Measurements from ENCODE around the gene ADAMTS14. TPM values are rescaled to one million over a fixed set of nuclear protein-coding genes. Genes with fewer than 3 reads are reported as not detected.

Gene ADAMTS14
- total RNA-seq, 1 experiment from 2014 or later, result 2.1 TPM

GRCh38 chr10:70674560-70675495, 2.5 kb downstream of the ADAMTS14 start:
- Mint-ChIP-seq H3K27ac (no peak overlapping the region), H3K4me1 (peaks cover 22% of the 10 kb centered on the region), H3K36me3 (no peaks in the 10 kb centered on the region; the same call in 1 of the 2 replicates), H3K9me3 (no peaks in the 10 kb centered on the region), H3K27me3 (ENCODE audit: low read depth) (peaks cover 29% of the 10 kb centered on the region), H3K4me3 (no peak overlapping the region)
- TF ChIP-seq ZNF263 (CRISPR knock-in tag; IDR thresholded peaks at IDR 0.05; ENCODE audit: low read depth) (no peak), ATF1 (CRISPR knock-in tag; IDR thresholded peaks at IDR 0.05) (no peak), USF2 (CRISPR knock-in tag; IDR thresholded peaks at IDR 0.05) (no peak)
- no peak for DNase-seq (ENCODE audit: low spot score)
- ATAC-seq, result no peak
- POLR2A ChIA-PET, result no interaction called here
- CTCF ChIA-PET, result interaction anchor here (1.2 kb wide), 1 partner anchor 86 kb away, joined by 3 read pairs; no protein-coding TSS in a partner anchor

- CTCF ChIA-PET, result interaction anchor here (0.7 kb wide), 1 partner anchor 206 kb away, joined by 3 read pairs; no protein-coding TSS in a partner anchor
- no peak for DNase-seq (ENCODE audit: low spot score)
- no peak for TF ChIP-seq FOXJ3 (CRISPR knock-in tag; IDR thresholded peaks at IDR 0.05; ENCODE audit: borderline replicate concordance)
- TF ChIP-seq NR1H2 (CRISPR knock-in tag; IDR thresholded peaks at IDR 0.05), result no peak
- no peak for TF ChIP-seq SMAD3 (CRISPR knock-in tag; IDR thresholded peaks at IDR 0.05; ENCODE audit: borderline replicate concordance)
- TF ChIP-seq ELF4 (CRISPR knock-in tag; IDR thresholded peaks at IDR 0.05; ENCODE audit: low read depth), result no peak
- no peak for TF ChIP-seq ZNF138 (CRISPR knock-in tag; conservative IDR thresholded peaks at IDR 0.05)
- no peak for TF ChIP-seq MYBL2 (CRISPR knock-in tag; IDR thresholded peaks at IDR 0.05)
- TF ChIP-seq E2F1 (CRISPR knock-in tag; IDR thresholded peaks at IDR 0.05), result no peak
- no peak for TF ChIP-seq CREB1 (CRISPR knock-in tag; IDR thresholded peaks at IDR 0.05)
- no peak for TF ChIP-seq SP1 (CRISPR knock-in tag; conservative IDR thresholded peaks at IDR 0.05)
- TF ChIP-seq USF2 (CRISPR knock-in tag; IDR thresholded peaks at IDR 0.05), result no peak
- TF ChIP-seq FOXK1 (CRISPR knock-in tag; IDR thresholded peaks at IDR 0.05), result no peak
- no peak for TF ChIP-seq MAX (CRISPR knock-in tag; IDR thresholded peaks at IDR 0.05)
- no peaks in the 10 kb centered on the region for H3K36me3 Mint-ChIP-seq
- no peaks in the 10 kb centered on the region for H3K9me3 Mint-ChIP-seq
- no peak for ATAC-seq
- no peak overlapping the region for H3K27ac Mint-ChIP-seq
- H3K27me3 Mint-ChIP-seq (ENCODE audit: low read depth), result peaks cover 25% of the 10 kb centered on the region
- POLR2A ChIA-PET, result no interaction called here
- H3K4me1 Mint-ChIP-seq, result peaks cover 19% of the 10 kb centered on the region
- H3K4me3 Mint-ChIP-seq, result no peak overlapping the region
Measured at GRCh38 chr10:70675496-70676161, 3.3 kb downstream of the ADAMTS14 start.

- H3K27me3 Mint-ChIP-seq (ENCODE audit: low read depth), result peaks cover 16% of the 10 kb centered on the region
- no peak overlapping the region for H3K4me3 Mint-ChIP-seq
- ATAC-seq (no peak), DNase-seq (ENCODE audit: low spot score) (no peak)
- no peak overlapping the region for H3K27ac Mint-ChIP-seq
- CTCF ChIA-PET, result interaction anchor here (0.7 kb wide), 1 partner anchor 205 kb away, joined by 3 read pairs; no protein-coding TSS in a partner anchor
- no peaks in the 10 kb centered on the region for H3K9me3 Mint-ChIP-seq
- H3K36me3 Mint-ChIP-seq, result no peaks in the 10 kb centered on the region
- POLR2A ChIA-PET, result no interaction called here
- H3K4me1 Mint-ChIP-seq, result peaks cover 22% of the 10 kb centered on the region
- TF ChIP-seq IRF2 (CRISPR knock-in tag; IDR thresholded peaks at IDR 0.05; ENCODE audit: borderline replicate concordance, low read depth) (no peak), ATF1 (CRISPR knock-in tag; IDR thresholded peaks at IDR 0.05) (no peak)
Measured at GRCh38 chr10:70676511-70676910, 4.2 kb downstream of the ADAMTS14 start.

Data from WTC11 (cell line).